WTC11 (cell line): ENCODE measurements around the gene KBTBD2. TPM values are rescaled to one million over a fixed set of nuclear protein-coding genes. Genes with fewer than 3 reads are reported as not detected.
"Not testable (repeated sequence)": the region's sequence is repeated elsewhere in the genome, so short reads cannot be mapped to it uniquely, and the experiment has no call there.

Source experiments
- ATAC-seq: fragments of 200-7000 bp; cut with Tn5 transposase; 2 replicates; pipeline ENCODE4 v1.10.0; 2021; ENCODE audit warnings: mild to moderate bottlenecking, moderate library complexity
- CTCF ChIA-PET: fragments of 300-600 bp; sonication (Branson Sonifier 250); formaldehyde crosslinking; loops from one replicate; lab custom pipeline; 2021; ENCODE audit warnings: antibody characterized with exemption; lab: Charles Lee
- POLR2A ChIA-PET: fragments of 350-600 bp; sonication (Branson Sonifier 250); formaldehyde crosslinking; loops from one replicate; lab custom pipeline; 2021; ENCODE audit warnings: antibody characterized with exemption; lab: Charles Lee
- DNase-seq: peaks from one replicate; pipeline ENCODE4 v3.0.0; 2021; ENCODE audit warnings: low spot score
- H3K27ac Mint-ChIP-seq: 2 replicates; pipeline ENCODE4 v1.8.0; 2021; ENCODE audit warnings: mixed read lengths
- H3K27me3 Mint-ChIP-seq: 2 replicates; pipeline ENCODE4 v1.8.0; 2021; ENCODE audit warnings: low read depth, mild to moderate bottlenecking, moderate library complexity, mixed read lengths
- H3K36me3 Mint-ChIP-seq: 2 replicates; pipeline ENCODE4 v1.8.0; 2021; ENCODE audit warnings: mixed read lengths
- H3K4me1 Mint-ChIP-seq: 2 replicates; pipeline ENCODE4 v1.8.0; 2022; ENCODE audit warnings: mixed read lengths
- H3K4me3 Mint-ChIP-seq: 2 replicates; pipeline ENCODE4 v1.8.0; 2021; ENCODE audit warnings: mild to moderate bottlenecking, moderate library complexity, mixed read lengths
- H3K9me3 Mint-ChIP-seq: 2 replicates; pipeline ENCODE4 v1.8.0; 2021; ENCODE audit warnings: mixed read lengths
- total RNA-seq: library from RNA; stranded (reverse); gene quantifications from 3 replicates; pipeline ENCODE4 v1.2.3, GENCODE V29; 2021

Gene KBTBD2
- total RNA-seq, 1 experiment from 2014 or later: 29.7 TPM

DNA sequence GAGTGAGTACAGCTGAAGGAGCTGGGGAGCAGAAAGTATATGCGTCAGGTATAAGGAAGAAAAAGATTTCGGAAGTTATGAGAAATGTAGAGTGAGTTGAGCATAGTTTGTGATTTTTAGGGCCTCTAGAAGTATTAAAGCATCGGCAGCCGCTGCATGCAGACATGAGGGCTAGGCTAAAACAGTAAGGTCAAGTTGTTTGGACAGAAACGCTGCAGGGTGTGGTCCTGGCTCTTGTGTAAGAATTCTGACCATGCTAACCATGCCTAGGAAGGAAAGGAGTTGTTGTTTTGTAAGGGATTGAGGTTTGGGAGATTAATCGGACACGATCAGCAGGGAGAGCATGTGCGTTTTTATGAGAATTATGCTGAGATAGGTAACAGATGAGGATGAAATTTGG, 51.7 kb downstream of the KBTBD2 start:
- DNase-seq, H3K27me3 Mint-ChIP-seq, H3K4me3 Mint-ChIP-seq, ATAC-seq, POLR2A ChIA-PET, H3K27ac Mint-ChIP-seq, CTCF ChIA-PET: not testable (repeated sequence)
- Mint-ChIP-seq H3K36me3 (peaks cover 17% of the 10 kb centered on the region), H3K9me3 (peaks cover 23% of the 10 kb centered on the region), H3K4me1 (peaks cover 15% of the 10 kb centered on the region)

DNA sequence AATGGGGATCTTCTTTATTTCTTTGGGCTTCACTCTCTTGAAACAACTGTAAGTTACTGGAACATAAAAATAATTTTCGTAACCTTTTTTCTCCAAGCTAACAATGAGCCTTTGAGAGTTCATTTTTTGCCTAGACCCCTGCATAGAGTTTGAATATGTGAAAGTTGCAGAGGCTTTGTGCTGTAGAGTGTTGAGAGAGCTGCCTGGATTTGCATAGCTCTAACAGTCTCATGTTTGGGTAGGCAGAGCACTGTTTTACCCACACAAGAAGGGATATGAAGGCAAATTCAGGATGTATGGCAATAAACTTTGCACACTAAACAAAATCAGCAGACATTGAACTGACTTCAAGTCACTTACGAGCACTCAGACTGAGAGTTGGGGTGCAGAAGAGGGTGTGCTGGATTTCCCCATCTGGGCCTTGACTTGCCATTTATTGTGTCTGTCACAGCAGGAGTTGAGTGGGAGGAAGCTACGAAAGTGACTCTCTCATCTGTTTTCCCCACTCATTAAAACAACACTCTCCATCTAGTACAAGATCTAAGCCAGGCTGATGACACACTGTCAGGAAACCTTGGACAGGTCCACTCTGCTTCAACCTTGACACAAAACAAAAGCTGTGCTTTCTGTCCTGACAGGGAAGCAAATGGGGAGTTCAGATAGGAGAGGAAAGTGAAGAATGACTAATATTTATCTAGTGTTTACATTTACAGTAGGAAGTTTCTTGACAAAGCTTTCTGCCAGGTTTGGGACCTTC, 62.4 kb downstream of the KBTBD2 start:
- CTCF ChIA-PET: interaction anchor here (1.3 kb wide), 1 partner anchor 18 kb away, joined by 4 read pairs; no protein-coding TSS in a partner anchor
- ATAC-seq: not testable (repeated sequence)

More for the DNA sequence above, 62.4 kb downstream of the KBTBD2 start:
- not testable (repeated sequence) for DNase-seq, H3K27me3 Mint-ChIP-seq, H3K4me3 Mint-ChIP-seq, H3K27ac Mint-ChIP-seq
- H3K36me3 Mint-ChIP-seq: peaks cover 10% of the 10 kb centered on the region
- POLR2A ChIA-PET: interaction anchor here (0.6 kb wide), 1 partner anchor 121 kb away, joined by 4 read pairs; no protein-coding TSS in a partner anchor
- peaks cover 31% of the 10 kb centered on the region for H3K4me1 Mint-ChIP-seq
- peaks cover 15% of the 10 kb centered on the region for H3K9me3 Mint-ChIP-seq

Other genes with a start within 250 kb of the KBTBD2 start
- gene FKBP9, start 65.7 kb upstream of the KBTBD2 start, total RNA-seq: 11.0 to 18.0 TPM (median 12.7 TPM) in 3 replicates
- gene NT5C3A, start 171.0 kb upstream of the KBTBD2 start, total RNA-seq: 15.0 to 18.6 TPM (median 15.9 TPM) in 3 replicates
- gene RP9, start 217.6 kb upstream of the KBTBD2 start, total RNA-seq: 10.7 to 10.9 TPM (median 10.8 TPM) in 3 replicates
- 53.8 to 59.0 TPM (median 56.6 TPM) in 3 replicates for gene BBS9, start 237.8 kb upstream of the KBTBD2 start, total RNA-seq